HCT116 (cell line): ENCODE data around the gene MLH3.

Experiments used
- CEBPB ChIP-seq: IDR thresholded peaks from 2 replicates; pipeline ENCODE4 v1.6.1; 2012; ENCODE audit warnings: low read depth
- CTCF ChIP-seq, 3 experiments: fragments of 200-600 bp in 1 of 3; sonication (generic) in 1 of 3; IDR thresholded peaks in 2 of 3; conservative IDR thresholded peaks in 1 of 3; 2 replicates each; pipeline ENCODE4 v1.5.1; 2012 to 2017; ENCODE audit warnings: low read depth in 2 of 3, low read length in 2 of 3, antibody characterized with exemption in 1 of 3, borderline replicate concordance in 1 of 3, control low read depth in 1 of 3, mild to moderate bottlenecking in 1 of 3, mixed read lengths in 1 of 3, mixed run types in 1 of 3, moderate library complexity in 1 of 3; ENCODE audit not compliant: insufficient read depth in 1 of 3
- JUND ChIP-seq: IDR thresholded peaks from 2 replicates; pipeline ENCODE4 v1.6.1; 2012
- POLR2A ChIP-seq: IDR thresholded peaks from 2 replicates; pipeline ENCODE4 v1.7.0; 2011; ENCODE audit warnings: borderline replicate concordance; ENCODE audit not compliant: insufficient read depth, insufficient read length; ENCODE audit errors: extremely low read depth
- POLR2AphosphoS5 ChIP-seq: IDR thresholded peaks from 2 replicates; pipeline ENCODE4 v1.6.1; 2011; ENCODE audit warnings: mild to moderate bottlenecking, low read depth, low read length, moderate library complexity
- RAD21 ChIP-seq: IDR thresholded peaks from 2 replicates; pipeline ENCODE4 v1.6.1; 2012; ENCODE audit warnings: low read depth, mild to moderate bottlenecking
- SRF ChIP-seq: IDR thresholded peaks from 2 replicates; pipeline ENCODE4 v1.6.1; 2012; ENCODE audit warnings: low read depth
- TCF7L2 ChIP-seq: IDR thresholded peaks from 2 replicates; pipeline ENCODE4 v1.7.0; 2011; ENCODE audit warnings: borderline replicate concordance, inconsistent platforms; ENCODE audit not compliant: insufficient read depth, insufficient read length; ENCODE audit errors: extremely low read depth

DNA sequence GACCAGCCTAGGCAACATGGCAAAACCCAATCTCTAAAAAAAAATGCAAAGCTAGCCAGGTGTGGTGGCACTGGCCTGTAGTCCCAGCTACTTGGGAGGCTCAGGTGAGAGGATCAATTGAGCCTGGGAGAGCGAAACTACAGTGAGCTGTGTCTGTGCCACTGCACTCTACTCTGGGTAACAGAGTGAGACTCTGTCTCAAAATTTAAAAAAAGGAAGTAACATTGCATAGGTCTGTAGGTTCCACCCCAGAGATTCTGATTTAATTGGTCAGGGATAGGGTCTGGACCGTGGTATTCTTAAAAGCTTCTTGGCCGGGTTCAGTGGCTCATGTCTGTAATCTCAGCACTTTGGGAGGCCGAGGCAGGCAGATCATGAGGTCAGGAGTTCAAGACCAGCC is 44.4 kb upstream of the MLH3 start:
- no peak for TF ChIP-seq CTCF (IDR thresholded peaks at IDR 0.05 in 2 of 3, conservative IDR thresholded peaks at IDR 0.05 in 1 of 3; ENCODE audit: borderline replicate concordance in 1 of 3, insufficient read depth in 1 of 3, low read depth in 2 of 3, low read length in 2 of 3)
- TF ChIP-seq RAD21: no peak
- TF ChIP-seq POLR2A: no peak
- no peak for TF ChIP-seq TCF7L2
- no peak for TF ChIP-seq POLR2AphosphoS5
- TF ChIP-seq JUND: no peak
- no peak for TF ChIP-seq CEBPB
- TF ChIP-seq SRF: no peak
